NCI-H187 treated with DMSO at 0.1 percent for 48 hours (cell line): Measurements from ENCODE around the gene DVL1.

Source experiments
- DNase-seq: peaks from one replicate; lab custom pipeline; 2025; lab: John Stamatoyannopoulos, UW

The DVL1 gene

GRCh38 chr1:1296070-1297061, 52.9 kb downstream of the DVL1 start:
- DNase-seq = no peak

- DNase-seq = no peak
Measured at GRCh38 chr1:1295154-1295923, 53.9 kb downstream of the DVL1 start.

- DNase-seq = no peak
Measured at GRCh38 chr1:1294250-1294890, 54.8 kb downstream of the DVL1 start.

GRCh38 chr1:1293263-1294249, 55.7 kb downstream of the DVL1 start:
- DNase-seq = no peak

GRCh38 chr1:1292851-1293250, 56.4 kb downstream of the DVL1 start:
- no peak for DNase-seq

- DNase-seq = no peak
Measured at GRCh38 chr1:1292442-1292779, 56.8 kb downstream of the DVL1 start.

- DNase-seq = peak; percentile 68
Measured at GRCh38 chr1:1291548-1292441, 57.4 kb downstream of the DVL1 start.

GRCh38 chr1:1291023-1291528, 58.1 kb downstream of the DVL1 start:
- DNase-seq = no peak

- DNase-seq = peak; percentile 9
Measured at GRCh38 chr1:1290238-1290731, 58.9 kb downstream of the DVL1 start.

- DNase-seq = no peak
Measured at GRCh38 chr1:1287288-1288110, 61.7 kb downstream of the DVL1 start.

GRCh38 chr1:1286313-1287261, 62.6 kb downstream of the DVL1 start:
- DNase-seq = no peak

- DNase-seq = no peak
Measured at GRCh38 chr1:1285611-1286311, 63.5 kb downstream of the DVL1 start.
